ENCODE results near the gene CBX7.

The CBX7 gene

GRCh38 chr22:39084666-39085065, 67.8 kb downstream of the CBX7 start:
- Histone ChIP-seq H3K9ac (ENCODE audit: low read depth, low read length, poor library complexity) (no peak overlapping the region), H3K4me1 (ENCODE audit: control insufficient read depth in 2 of 2, insufficient read depth in 1 of 2, low read depth in 1 of 2, low read length in 2 of 2) (peaks cover 6 to 16% of the 10 kb centered on the region in 2 donors), H3K4ac (ENCODE audit: low read length) (no peak overlapping the region), H3K18ac (ENCODE audit: low read length) (peak overlapping the region; percentile 44), H2AK5ac (ENCODE audit: low read depth, low read length) (no peak overlapping the region), H2BK120ac (ENCODE audit: low read depth, low read length) (no peak overlapping the region), H3K23ac (ENCODE audit: low read depth, low read length, poor library complexity) (no peak overlapping the region), H3K4me2 (ENCODE audit: insufficient read depth, low read length, poor library complexity, severe bottlenecking) (no peak overlapping the region), H2BK15ac (ENCODE audit: low read length) (peak overlapping the region; percentile 20), H3K27ac (replicated peaks; ENCODE audit: low read length) (no peak overlapping the region), H4K8ac (ENCODE audit: low read depth, low read length) (no peak overlapping the region), H2BK12ac (ENCODE audit: low read length) (peak overlapping the region; percentile 60), H3K36me3 (replicated peaks in 1 of 2; ENCODE audit: control insufficient read depth in 2 of 2, insufficient read depth in 2 of 2, low read length in 2 of 2) (no peaks in the 10 kb centered on the region), H3K79me1 (ENCODE audit: low read depth, low read length) (no peaks in the 10 kb centered on the region), H3K14ac (ENCODE audit: low read length) (no peak overlapping the region), H2BK5ac (ENCODE audit: low read length) (no peak overlapping the region), H2AFZ (ENCODE audit: low read length) (no peak overlapping the region), H3K27me3 (ENCODE audit: control insufficient read depth in 3 of 3, insufficient read depth in 3 of 3, low read depth in 1 of 3, low read length in 3 of 3) (peaks cover 0 to 24% (median 0%) of the 10 kb centered on the region in 3 experiments), H4K91ac (ENCODE audit: low read depth, low read length, poor library complexity) (no peak overlapping the region), H3K9me3 (replicated peaks in 1 of 2; ENCODE audit: control insufficient read depth in 2 of 2, insufficient read depth in 1 of 2, low read depth in 1 of 2, low read length in 2 of 2) (no peaks in the 10 kb centered on the region), H3K4me3 (ENCODE audit: low read length in 2 of 2) (no peak overlapping the region)
- DNase-seq (ENCODE audit: low spot score), result no peak
- WGBS, 2 donors (ENCODE audit: extremely low coverage in 2 of 2, insufficient read length in 2 of 2, insufficient replicate concordance in 1 of 2), result no CpG with 5 or more reads among the region's 8 CpGs

- no peak overlapping the region for H3K27ac ChIP-seq (replicated peaks; ENCODE audit: low read length)
- H3K23ac ChIP-seq (ENCODE audit: low read depth, low read length, poor library complexity), result no peak overlapping the region
- no CpG with 5 or more reads among the region's 14 CpGs for WGBS, 2 donors (ENCODE audit: extremely low coverage in 2 of 2, insufficient read length in 2 of 2, insufficient replicate concordance in 1 of 2)
- H2AK5ac ChIP-seq (ENCODE audit: low read depth, low read length), result peak overlapping the region; percentile 56
- no peak for DNase-seq (ENCODE audit: low spot score)
- no peak overlapping the region for H4K8ac ChIP-seq (ENCODE audit: low read depth, low read length)
- no peak overlapping the region for H2AFZ ChIP-seq (ENCODE audit: low read length)
- H3K9ac ChIP-seq (ENCODE audit: low read depth, low read length, poor library complexity), result no peak overlapping the region
- H3K4ac ChIP-seq (ENCODE audit: low read length), result no peak overlapping the region
- no peak overlapping the region for H3K4me3 ChIP-seq (ENCODE audit: low read length in 2 of 2)
- peak overlapping the region; percentile 87 for H3K18ac ChIP-seq (ENCODE audit: low read length)
- H2BK120ac ChIP-seq (ENCODE audit: low read depth, low read length), result no peak overlapping the region
- peaks cover 6 to 12% of the 10 kb centered on the region in 2 donors for H3K4me1 ChIP-seq (ENCODE audit: control insufficient read depth in 2 of 2, insufficient read depth in 1 of 2, low read depth in 1 of 2, low read length in 2 of 2)
- no peaks in the 10 kb centered on the region for H3K79me1 ChIP-seq (ENCODE audit: low read depth, low read length)
- peak overlapping the region; percentile 41 for H2BK12ac ChIP-seq (ENCODE audit: low read length)
- no peak overlapping the region for H3K4me2 ChIP-seq (ENCODE audit: insufficient read depth, low read length, poor library complexity, severe bottlenecking)
- H3K9me3 ChIP-seq (replicated peaks in 1 of 2; ENCODE audit: control insufficient read depth in 2 of 2, insufficient read depth in 1 of 2, low read depth in 1 of 2, low read length in 2 of 2), result no peaks in the 10 kb centered on the region
- H3K36me3 ChIP-seq (replicated peaks in 1 of 2; ENCODE audit: control insufficient read depth in 2 of 2, insufficient read depth in 2 of 2, low read length in 2 of 2), result no peaks in the 10 kb centered on the region
- peak overlapping the region; percentile 92 for H2BK15ac ChIP-seq (ENCODE audit: low read length)
- peak overlapping the region; percentile 38 for H3K14ac ChIP-seq (ENCODE audit: low read length)
- peaks cover 0 to 20% (median 0%) of the 10 kb centered on the region in 3 experiments for H3K27me3 ChIP-seq (ENCODE audit: control insufficient read depth in 3 of 3, insufficient read depth in 3 of 3, low read depth in 1 of 3, low read length in 3 of 3)
- H4K91ac ChIP-seq (ENCODE audit: low read depth, low read length, poor library complexity), result no peak overlapping the region
- no peak overlapping the region for H2BK5ac ChIP-seq (ENCODE audit: low read length)
Observed at GRCh38 chr22:39083212-39084165, 69.0 kb downstream of the CBX7 start.

- peak overlapping the region; percentile 22 for H2BK12ac ChIP-seq (ENCODE audit: low read length)
- no peaks in the 10 kb centered on the region for H3K4me1 ChIP-seq (ENCODE audit: control insufficient read depth in 2 of 2, insufficient read depth in 1 of 2, low read depth in 1 of 2, low read length in 2 of 2)
- peak overlapping the region; percentile 48 for H3K18ac ChIP-seq (ENCODE audit: low read length)
- no peak overlapping the region for H2BK120ac ChIP-seq (ENCODE audit: low read depth, low read length)
- no peak overlapping the region for H2BK15ac ChIP-seq (ENCODE audit: low read length)
- DNase-seq (ENCODE audit: low spot score), result no peak
- H3K4ac ChIP-seq (ENCODE audit: low read length), result no peak overlapping the region
- H3K23ac ChIP-seq (ENCODE audit: low read depth, low read length, poor library complexity), result peak overlapping the region; percentile 73
- WGBS, 2 donors (ENCODE audit: extremely low coverage in 2 of 2, insufficient read length in 2 of 2, insufficient replicate concordance in 1 of 2), result no CpG with 5 or more reads among the region's 8 CpGs
- no peaks in the 10 kb centered on the region for H3K9me3 ChIP-seq (replicated peaks in 1 of 2; ENCODE audit: control insufficient read depth in 2 of 2, insufficient read depth in 1 of 2, low read depth in 1 of 2, low read length in 2 of 2)
- H4K8ac ChIP-seq (ENCODE audit: low read depth, low read length), result peak overlapping the region; percentile 43
- no peak overlapping the region for H4K91ac ChIP-seq (ENCODE audit: low read depth, low read length, poor library complexity)
- H3K27me3 ChIP-seq (ENCODE audit: control insufficient read depth in 3 of 3, insufficient read depth in 3 of 3, low read depth in 1 of 3, low read length in 3 of 3), result peaks cover 0 to 20% (median 0%) of the 10 kb centered on the region in 3 experiments
- H3K79me1 ChIP-seq (ENCODE audit: low read depth, low read length), result peaks cover 2% of the 10 kb centered on the region
- peak overlapping the region; percentile 98 for H2AK5ac ChIP-seq (ENCODE audit: low read depth, low read length)
- H3K36me3 ChIP-seq (replicated peaks in 1 of 2; ENCODE audit: control insufficient read depth in 2 of 2, insufficient read depth in 2 of 2, low read length in 2 of 2), result no peaks in the 10 kb centered on the region
- H2AFZ ChIP-seq (ENCODE audit: low read length), result no peak overlapping the region
- no peak overlapping the region for H3K9ac ChIP-seq (ENCODE audit: low read depth, low read length, poor library complexity)
- H2BK5ac ChIP-seq (ENCODE audit: low read length), result peak overlapping the region; percentile 68
- H3K4me2 ChIP-seq (ENCODE audit: insufficient read depth, low read length, poor library complexity, severe bottlenecking), result no peak overlapping the region
- H3K14ac ChIP-seq (ENCODE audit: low read length), result no peak overlapping the region
- H3K27ac ChIP-seq (replicated peaks; ENCODE audit: low read length), result no peak overlapping the region
- no peak overlapping the region for H3K4me3 ChIP-seq (ENCODE audit: low read length in 2 of 2)
Observed at GRCh38 chr22:39081598-39081997, 70.9 kb downstream of the CBX7 start.

GRCh38 chr22:39081016-39081415, 71.5 kb downstream of the CBX7 start:
- no peaks in the 10 kb centered on the region for H3K36me3 ChIP-seq (replicated peaks in 1 of 2; ENCODE audit: control insufficient read depth in 2 of 2, insufficient read depth in 2 of 2, low read length in 2 of 2)
- no peak overlapping the region for H3K4me2 ChIP-seq (ENCODE audit: insufficient read depth, low read length, poor library complexity, severe bottlenecking)
- peaks cover 2% of the 10 kb centered on the region for H3K79me1 ChIP-seq (ENCODE audit: low read depth, low read length)
- no peak overlapping the region for H3K4me3 ChIP-seq (ENCODE audit: low read length in 2 of 2)
- no peak overlapping the region for H3K9ac ChIP-seq (ENCODE audit: low read depth, low read length, poor library complexity)
- peaks cover 0 to 16% (median 0%) of the 10 kb centered on the region in 3 experiments for H3K27me3 ChIP-seq (ENCODE audit: control insufficient read depth in 3 of 3, insufficient read depth in 3 of 3, low read depth in 1 of 3, low read length in 3 of 3)
- peaks cover 0 to 4% of the 10 kb centered on the region in 2 donors for H3K4me1 ChIP-seq (ENCODE audit: control insufficient read depth in 2 of 2, insufficient read depth in 1 of 2, low read depth in 1 of 2, low read length in 2 of 2)
- no peak overlapping the region for H3K4ac ChIP-seq (ENCODE audit: low read length)
- no peak overlapping the region for H3K23ac ChIP-seq (ENCODE audit: low read depth, low read length, poor library complexity)
- peak overlapping the region; percentile 68 for H2BK5ac ChIP-seq (ENCODE audit: low read length)
- no peak overlapping the region for H2BK12ac ChIP-seq (ENCODE audit: low read length)
- WGBS, 2 donors (ENCODE audit: extremely low coverage in 2 of 2, insufficient read length in 2 of 2, insufficient replicate concordance in 1 of 2), result no CpG with 5 or more reads among the region's 12 CpGs
- H3K18ac ChIP-seq (ENCODE audit: low read length), result no peak overlapping the region
- H4K91ac ChIP-seq (ENCODE audit: low read depth, low read length, poor library complexity), result no peak overlapping the region
- no peak overlapping the region for H4K8ac ChIP-seq (ENCODE audit: low read depth, low read length)
- no peak overlapping the region for H2BK120ac ChIP-seq (ENCODE audit: low read depth, low read length)
- no peaks in the 10 kb centered on the region for H3K9me3 ChIP-seq (replicated peaks in 1 of 2; ENCODE audit: control insufficient read depth in 2 of 2, insufficient read depth in 1 of 2, low read depth in 1 of 2, low read length in 2 of 2)
- no peak overlapping the region for H2BK15ac ChIP-seq (ENCODE audit: low read length)
- no peak for DNase-seq (ENCODE audit: low spot score)
- H2AK5ac ChIP-seq (ENCODE audit: low read depth, low read length), result no peak overlapping the region
- H2AFZ ChIP-seq (ENCODE audit: low read length), result no peak overlapping the region
- H3K14ac ChIP-seq (ENCODE audit: low read length), result no peak overlapping the region
- H3K27ac ChIP-seq (replicated peaks; ENCODE audit: low read length), result no peak overlapping the region
